PC-9 (cell line): ENCODE measurements around the gene LAD1.

Experiments
- CTCF ChIP-seq: fragments of 200-600 bp; sonication (generic); conservative IDR thresholded peaks from 2 replicates; pipeline ENCODE4 v1.6.1; 2017; ENCODE audit warnings: mixed run types, antibody characterized with exemption, mild to moderate bottlenecking, moderate library complexity
- EZH2 ChIP-seq: fragments of 200-600 bp; sonication (generic); IDR thresholded peaks from 2 replicates; pipeline ENCODE4 v1.8.0; 2017; ENCODE audit warnings: antibody characterized with exemption, low read depth

DNA sequence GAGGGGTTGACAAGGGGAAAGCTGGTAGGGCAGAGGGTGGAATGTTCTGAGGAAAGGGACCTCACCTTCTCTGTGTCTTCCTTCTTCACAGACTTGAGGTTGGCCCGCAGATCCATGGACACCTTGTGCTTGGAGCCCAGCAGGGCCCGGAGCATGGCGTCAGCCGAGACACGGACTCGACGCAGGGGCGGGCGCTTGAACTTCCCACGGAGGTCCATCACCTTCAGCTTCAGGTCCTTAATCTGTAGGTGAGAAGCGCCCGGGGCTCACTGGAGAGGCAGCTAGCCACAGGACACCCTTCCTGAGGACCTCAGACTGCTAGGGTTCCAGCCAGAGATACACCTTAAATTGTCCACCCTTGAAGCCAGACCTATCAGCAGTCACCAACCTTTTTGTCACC, 12.2 kb upstream of the LAD1 start:
- no peak for TF ChIP-seq CTCF
- TF ChIP-seq EZH2 = no peak
